HG03103 (cell line): ENCODE data around the gene MEGF11.
A peak's percentile ranks its signal among the peaks of the same experiment; 100 is the strongest.

ENCODE experiments used
- ATAC-seq: cut with Tn5 transposase; IDR thresholded peaks from one replicate; pipeline ENCODE4 v1.9.1; 2021; ENCODE audit warnings: low read depth; ENCODE audit not compliant: unreplicated experiment

MEGF11 gene

DNA sequence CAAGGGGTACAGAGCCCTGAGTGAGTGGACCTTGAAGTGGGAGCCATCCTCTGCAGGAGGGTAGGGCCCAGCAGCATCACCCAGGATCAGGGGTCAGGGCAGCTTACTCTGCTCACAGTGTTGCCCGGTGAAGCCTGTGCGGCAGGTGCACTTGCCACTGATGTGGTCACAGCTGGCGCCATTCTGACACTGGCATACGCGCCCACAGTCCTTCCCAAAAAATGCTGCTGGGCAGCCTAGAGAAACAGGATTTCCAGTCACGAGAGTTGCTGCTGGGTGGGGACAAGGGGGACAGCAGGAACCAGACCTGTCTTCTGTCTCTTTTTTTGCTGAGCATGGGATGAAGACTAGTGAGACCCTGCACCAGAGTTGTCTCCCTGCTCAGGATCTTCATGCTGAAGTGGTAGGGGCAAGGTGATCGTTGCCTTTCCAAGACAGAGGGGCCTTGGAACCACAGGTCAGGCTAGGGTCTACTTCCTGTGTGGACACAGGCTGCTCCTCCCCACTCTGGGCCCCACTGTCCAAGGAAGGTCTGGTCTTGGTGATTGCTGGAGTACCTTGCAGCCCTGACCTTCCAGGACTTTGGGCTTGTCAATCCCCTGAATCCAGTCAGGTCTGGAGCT, 337.4 kb downstream of the MEGF11 start:
- ATAC-seq: no peak

DNA sequence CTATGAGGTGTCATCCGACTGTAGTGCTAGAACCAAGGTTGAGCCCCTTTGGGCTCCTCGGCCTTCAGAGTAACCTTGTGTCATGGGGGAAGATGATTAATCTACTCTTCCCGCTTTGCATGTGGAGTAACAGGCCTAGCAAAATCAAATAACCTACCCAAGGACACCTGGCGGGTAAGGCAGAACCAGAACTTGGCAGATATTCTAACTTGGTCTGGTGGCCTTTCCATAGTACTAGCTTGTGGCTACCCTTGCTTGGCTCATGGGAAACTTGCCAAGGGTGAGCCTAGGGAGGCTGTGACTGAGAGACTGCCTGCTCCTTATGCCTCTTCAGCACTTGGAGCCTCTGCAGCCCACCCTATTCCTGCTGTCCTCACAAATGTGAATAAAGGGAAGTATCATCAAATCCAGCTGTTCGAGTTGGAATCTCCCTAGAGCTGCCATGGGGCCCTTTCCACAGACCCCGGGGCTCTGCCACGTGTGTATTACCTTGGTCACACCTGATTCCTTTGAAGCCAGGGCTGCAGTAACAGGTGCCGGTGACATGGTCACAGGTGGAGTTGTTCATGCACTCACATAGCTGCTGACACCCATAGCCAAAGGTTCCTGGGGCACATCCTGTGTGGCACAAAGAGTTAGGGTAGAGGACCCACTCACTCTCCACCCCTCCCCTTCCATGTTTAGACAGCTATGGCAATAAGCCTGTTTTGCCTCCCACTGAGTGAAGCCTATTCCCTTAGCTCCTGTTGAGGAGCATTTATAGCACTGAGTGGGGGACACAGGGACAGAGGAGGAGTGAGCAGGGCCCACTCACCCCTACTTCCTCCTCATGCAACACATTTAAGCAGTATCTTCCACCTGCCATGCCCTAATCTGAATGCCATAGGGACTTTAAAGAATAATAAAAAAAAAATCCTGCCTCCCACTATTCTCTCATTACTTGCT, 338.3 kb downstream of the MEGF11 start:
- no peak for ATAC-seq

DNA sequence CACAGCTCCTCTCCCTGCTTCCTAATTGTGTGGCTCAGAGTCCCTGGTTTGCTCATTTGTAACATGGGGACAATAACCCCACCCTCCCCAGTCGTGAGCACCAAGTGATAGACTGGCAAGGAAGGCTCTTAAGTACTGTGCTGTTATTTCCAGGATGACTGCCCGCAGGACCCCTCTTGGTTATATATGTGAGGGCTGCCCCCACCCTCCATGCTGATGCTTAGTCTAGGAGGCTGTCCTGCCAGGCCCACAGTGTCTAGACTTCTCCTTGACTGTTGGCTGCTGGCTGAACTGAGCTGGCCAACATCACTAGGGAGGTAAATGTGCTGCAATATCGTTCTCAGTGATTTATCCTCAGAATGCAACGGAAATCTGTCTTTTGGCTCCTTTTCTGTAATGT, 339.2 kb downstream of the MEGF11 start:
- no peak for ATAC-seq

DNA sequence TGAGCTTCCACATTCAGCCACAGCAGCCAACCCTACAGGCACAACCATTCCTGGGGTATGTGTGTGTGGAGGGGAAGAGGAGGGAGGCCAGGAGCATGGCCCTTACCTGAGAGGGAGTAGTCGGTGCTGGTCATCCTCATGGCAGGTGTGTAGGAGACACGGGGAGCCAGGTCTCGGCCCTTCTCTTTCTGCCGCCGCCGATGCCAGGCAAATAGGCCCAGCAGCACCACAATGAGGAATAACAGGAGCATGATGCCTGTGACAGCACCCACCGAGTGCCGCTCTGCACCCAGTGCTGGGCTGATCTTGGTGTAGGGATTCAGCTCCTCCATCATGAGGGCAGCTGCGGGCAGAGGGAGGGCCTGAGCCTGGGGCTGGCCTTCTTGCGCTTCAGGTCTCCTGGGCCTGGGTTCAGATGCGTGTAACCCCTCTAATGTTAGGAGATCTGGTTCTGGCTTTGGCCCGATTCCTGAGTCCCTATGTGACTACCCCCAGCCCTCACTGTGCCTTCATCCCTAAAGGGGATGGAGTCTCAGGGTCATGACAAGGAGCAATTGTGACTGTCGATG, 339.8 kb downstream of the MEGF11 start:
- no peak for ATAC-seq

DNA sequence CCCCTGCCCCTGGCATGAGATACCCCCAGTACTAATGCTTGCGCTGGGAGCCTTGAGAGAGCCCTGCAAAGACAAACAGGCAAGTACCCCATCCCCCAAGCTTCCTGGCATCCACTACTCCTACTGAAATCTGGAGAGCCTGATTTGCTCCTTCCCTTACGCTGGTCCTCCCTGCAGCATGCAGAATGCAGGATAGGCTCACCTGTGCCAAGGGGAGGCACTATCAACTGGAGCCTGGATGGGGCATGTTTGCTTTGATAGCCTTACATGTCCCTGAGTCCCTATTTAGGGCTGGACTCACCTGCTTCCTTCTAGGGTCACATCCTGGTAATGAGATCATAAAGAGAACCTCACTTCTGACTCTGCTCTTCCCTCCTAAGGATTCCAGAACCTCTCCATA, 341.3 kb downstream of the MEGF11 start:
- no peak for ATAC-seq

DNA sequence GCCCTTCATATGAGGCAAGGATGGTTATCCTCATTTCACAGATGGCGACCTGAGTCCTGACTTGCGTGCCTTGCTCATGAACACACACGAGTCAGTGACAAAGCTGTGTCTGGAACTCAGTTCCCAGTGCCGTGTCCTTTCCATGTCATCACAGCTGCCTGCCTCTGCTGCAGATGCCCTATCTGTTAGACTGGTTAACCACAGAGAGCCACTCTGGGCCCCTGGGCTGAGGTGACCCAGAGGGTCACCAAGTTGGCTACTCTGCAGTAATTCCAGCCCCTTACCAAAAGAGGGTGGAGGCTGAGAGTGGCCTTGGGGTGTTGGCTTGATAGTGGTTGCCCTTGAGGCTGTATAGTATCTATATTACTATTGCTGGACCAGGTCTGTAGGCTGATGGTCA, 343.2 kb downstream of the MEGF11 start:
- no peak for ATAC-seq

DNA sequence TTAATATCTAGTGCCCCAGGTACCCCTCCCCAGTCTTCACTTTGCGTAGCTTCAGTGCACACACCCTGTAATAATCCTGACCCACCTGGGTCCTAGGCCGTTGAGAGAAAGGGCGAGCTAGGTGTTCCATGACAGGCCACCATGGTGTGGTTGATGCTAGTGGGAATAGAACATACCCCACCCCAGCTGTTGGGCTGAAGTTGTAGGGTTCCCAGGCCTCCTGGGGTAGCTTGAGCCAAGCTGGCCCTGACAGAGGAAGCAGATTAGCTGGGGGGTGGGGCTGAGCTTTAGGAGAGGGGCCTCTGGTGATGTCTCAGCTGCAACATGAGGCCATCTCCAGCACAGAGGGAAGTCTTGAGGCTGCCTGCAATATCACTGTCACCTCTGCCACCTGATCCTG, 343.7 kb downstream of the MEGF11 start:
- no peak for ATAC-seq

DNA sequence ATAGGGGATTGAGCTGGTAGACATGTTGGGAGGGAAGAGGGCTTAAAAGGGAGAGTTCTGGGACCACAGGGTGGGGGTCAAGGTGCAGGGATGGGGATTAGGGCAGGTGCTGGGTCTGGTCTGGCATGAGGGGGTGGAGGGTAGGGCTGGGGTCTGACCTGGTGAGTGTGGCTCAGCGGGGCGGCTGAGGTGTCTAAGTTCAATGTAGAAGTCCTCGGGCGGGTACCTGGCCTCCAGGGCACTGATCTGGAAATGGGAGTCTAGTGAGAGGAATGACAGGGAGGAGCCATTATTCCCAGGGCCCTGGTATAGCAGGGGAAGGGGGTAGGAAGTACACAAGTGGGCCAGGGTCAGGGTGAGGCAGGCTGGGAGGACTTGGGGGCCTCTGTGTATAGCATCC, 344.7 kb downstream of the MEGF11 start:
- ATAC-seq: no peak

DNA sequence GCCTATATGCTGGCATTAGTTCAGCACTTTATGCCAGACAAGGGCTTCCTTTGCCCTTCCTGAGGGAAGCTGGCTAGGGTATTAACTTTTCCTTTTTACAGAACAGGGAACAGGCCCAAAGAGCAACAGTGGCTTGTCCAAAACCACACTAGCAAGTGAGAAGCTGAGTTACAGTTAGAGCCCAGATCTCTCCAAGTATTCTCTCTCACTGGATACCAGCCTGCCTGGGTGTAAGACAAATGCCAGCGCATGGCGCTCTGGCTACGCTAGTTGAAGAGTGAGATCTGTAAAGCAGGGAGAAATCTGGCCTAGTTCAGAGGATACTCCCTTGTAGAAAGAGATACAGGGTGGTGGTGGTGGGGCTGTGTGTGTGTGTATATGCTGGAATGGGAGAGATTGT, 345.9 kb downstream of the MEGF11 start:
- ATAC-seq: no peak

DNA sequence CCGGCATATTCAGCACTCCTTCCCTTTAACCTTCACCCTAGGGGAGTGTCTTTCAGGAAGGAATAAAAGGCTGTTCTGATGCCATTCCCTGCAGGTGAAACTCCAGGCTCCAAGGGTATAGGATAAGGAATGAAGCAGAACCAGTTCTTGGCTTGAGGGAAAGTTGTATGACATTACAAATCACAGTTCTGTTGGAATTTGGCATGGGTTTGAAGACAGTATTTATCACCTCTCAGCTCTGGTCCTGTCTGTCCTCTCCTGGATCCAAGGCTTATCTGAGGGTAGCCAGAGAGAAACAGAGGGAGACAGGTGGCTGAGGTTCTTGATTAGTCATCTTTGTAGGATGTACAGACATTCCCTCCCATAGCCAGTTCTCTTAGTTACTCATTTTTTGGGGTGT, 347.2 kb downstream of the MEGF11 start:
- no peak for ATAC-seq

DNA sequence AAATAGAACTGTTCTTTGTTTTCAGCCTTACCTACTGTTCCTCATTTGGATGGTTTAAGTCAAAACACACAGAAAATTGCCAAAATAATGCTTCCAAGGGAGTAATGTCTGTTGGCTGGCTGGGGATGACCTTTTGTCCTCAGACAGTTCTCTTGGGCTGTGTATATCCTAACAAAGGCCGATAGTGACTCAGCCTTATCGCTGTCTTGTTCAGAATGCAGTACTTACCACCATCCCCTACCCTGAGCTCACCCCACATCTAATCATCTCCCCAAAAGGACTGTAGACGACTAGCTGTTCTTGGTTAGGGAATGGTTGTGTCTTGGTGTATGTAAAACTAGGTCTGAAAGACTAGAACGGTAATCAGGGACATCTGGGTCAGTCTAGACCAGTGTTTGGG, 349.2 kb downstream of the MEGF11 start:
- ATAC-seq: no peak

DNA sequence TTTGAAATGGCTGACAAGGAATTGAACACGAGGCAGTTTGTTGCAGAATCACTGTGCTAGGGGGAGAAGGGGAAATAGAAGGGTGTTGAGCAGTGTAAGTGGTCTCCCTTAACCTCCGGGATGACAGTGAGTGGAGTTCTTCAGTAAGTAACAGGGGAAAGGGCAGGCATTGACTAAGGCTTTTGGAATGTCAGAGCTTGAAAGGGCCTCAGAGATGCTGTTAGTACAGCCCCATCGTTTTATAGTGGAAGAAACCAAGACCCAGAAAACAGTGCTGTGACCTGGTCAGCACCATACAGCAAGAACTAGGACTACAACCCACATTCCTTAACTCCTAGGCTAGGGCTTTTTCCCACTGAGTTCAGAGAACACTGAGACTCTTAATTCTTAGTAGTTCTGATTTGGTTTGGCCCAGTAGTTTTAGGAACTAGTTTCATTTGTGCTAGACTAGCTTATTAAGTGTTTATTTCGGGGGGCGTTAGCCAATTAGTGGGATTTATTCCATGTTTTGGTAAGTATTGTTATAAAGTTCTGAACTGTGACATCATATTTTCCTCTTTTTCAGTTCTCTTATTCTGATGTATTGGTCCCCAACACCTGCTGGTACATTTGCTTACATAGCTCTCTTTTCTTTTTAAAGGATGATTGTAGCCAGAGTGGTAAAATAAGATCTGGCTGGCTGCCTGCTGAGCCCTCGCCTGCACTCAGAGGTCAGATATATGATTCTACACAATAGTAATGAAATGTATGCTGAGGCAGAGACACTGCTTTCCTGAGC, 350.1 kb downstream of the MEGF11 start:
- ATAC-seq: no peak

DNA sequence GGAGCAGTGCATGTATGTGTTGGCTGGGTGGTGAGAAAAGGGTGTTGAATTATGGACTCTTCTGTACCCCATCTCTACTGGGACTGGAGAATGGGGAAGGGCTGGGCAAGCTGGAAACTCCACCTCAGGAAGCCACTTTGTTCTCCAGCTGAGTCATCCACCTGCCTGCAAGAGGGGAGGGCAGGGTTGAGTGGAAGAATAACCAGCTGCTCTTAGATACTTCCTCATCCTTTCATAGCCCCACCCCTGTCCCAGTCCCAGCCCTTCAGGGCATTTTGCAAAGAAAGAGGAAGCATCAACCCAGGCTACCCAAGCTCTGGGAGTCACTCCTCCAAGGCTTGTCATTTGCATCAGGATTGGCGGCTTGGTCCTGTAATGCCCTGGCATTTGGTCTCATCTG, 351.2 kb downstream of the MEGF11 start:
- ATAC-seq: peak; percentile 77

DNA sequence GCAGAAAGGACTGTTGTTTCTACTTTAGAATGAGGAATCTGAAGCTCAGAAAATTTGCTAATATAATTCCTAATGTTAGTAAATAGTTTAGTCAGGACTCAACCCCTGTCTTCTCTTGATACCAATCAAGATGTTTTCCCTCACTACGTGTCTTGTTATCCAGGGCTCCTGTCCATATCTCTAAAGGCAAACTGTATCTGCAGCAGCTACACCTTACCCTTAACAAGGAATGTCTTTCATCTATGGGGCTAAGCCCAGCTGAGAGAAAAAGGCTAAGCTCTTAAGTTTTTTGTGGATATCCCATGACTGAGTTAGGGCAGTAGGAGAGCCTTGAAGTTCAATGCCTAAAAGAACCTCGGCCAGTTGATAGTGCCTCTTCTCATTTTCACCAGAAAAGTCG, 351.7 kb downstream of the MEGF11 start:
- ATAC-seq: no peak

DNA sequence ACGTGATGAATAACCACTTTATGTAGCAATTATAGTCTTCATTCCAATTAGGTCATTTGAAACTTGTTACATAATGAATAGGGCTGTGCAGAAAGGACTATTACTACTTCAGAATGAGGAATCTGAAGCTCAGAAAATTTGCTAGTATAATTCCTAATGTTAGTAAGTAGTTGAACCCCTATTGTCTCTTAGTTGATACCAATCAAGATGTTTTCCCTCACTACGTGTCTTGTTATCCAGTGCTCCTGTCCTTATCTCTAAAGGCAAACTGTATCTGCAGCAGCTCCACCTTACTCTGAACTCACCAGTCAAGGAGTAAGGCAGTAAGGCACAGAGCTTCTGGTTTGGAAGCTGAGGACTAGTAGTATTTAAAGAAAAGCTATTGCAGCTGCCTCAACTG, 352.2 kb downstream of the MEGF11 start:
- ATAC-seq: no peak

DNA sequence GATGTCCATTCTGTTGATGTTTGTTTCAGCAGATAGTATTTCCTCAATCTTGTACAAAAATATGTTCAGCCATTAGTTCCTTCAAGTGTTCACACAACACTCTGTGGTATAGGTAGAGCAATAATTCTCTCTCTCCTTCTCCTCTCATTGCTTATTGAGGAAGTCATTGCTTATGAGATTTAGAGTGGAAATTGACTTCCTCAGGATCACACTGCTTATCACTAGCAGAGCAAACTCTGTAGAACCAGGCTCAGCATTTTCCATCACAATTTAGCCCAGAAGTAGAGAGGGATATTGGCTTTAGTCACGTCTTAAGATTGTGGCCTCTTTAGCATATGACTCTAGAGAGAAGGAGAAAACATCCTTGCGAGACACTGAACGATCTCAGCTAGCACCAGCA, 353.1 kb downstream of the MEGF11 start:
- ATAC-seq: no peak

DNA sequence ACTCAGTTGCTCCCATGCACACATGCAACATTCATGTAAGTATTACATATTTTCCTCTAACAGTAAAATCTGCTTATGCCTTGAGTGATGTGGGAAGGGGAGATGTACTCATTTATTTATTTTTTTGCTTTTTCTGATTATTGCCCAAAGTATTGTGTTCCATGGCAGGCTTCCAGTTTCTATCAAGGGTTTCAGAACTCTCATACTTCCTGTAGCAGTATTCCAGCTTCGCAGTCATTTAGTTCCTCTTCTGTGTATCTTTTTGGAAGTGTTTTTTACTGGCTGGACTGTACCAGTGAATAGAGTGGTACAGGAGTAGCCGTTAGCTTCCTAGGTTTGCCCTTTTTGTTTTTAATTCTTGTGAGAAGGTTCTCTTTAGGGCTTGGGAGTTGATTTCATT, 357.3 kb downstream of the MEGF11 start:
- no peak for ATAC-seq

DNA sequence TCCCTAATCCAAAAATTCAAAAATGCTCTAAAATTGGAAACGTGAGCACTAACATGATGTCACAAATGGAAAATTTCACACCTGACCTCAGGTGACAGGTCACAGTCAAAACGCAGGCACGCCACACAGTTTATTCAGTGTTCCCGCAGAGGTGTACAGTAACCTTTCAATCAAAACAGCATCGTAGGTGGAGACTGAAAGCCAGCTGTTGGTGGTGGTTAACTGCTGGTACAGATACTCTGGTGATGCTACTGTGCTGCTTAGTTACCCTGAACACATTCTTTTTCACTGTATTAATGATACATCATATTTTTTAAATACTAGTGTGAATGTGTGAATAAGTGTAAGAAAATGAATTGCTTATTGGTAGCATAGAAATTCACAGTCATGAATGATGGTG, 360.5 kb downstream of the MEGF11 start:
- no peak for ATAC-seq

DNA sequence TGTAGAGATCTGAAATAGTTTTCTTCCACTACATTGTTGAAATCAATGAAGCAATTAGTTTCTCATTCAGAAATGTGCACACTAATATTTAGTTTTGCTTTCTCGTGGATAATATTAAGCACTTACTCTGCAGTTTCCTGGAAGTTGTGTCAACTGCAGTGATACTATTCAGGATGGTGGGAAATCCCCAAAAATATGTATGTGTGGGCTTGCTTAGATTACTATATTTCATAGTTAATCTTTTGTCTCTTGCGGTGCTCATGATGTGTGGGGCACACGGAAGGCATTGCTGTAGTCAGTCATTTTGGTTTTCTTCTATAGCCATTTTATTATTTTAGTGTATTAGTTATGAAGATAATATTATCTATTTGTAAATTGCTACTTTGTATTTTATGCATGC, 364.6 kb downstream of the MEGF11 start:
- ATAC-seq: no peak

DNA sequence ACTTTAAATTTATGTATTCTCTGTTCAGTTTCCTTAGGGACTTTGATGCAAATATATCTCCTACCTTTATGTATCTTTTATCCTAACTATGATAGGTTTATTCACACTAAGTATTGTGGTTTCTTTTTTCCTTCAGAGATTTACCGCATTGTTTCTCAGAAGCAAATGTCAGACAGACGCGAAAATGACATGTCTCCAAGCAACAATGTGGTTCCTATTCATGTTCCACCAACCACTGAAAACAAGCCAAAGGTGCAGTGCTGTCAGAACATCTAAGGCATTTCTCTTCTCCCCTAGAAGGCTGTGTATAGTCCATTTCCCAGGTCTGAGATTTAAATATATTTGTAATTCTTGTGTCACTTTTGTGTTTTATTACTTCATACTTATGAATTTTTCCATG, 366.0 kb downstream of the MEGF11 start:
- ATAC-seq: no peak

DNA sequence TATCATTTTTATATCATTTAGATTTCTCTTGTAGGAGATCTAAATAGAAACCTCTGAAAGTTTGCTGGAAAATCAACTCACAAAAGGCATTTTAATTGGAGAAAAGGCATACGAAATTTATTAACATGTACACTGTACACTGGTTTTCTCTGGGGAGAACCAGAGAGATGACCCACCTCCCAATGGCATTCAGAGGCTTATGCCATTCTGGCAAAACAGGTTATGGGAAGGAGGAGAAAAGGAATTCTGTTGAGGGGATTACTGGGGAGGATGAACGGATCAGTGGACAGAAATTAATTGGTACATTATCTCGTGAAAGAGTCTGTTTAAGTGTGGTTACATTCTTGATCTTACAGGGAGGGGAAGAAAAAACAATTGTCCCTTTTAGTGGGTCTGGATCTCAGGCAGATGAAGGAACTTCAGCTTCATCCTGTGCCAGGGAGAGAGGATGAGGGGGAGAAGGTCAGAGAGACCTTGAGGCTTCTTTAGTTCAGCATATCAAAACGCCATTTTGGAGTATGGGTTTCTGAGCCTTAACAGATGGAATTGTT, 367.8 kb downstream of the MEGF11 start:
- ATAC-seq: no peak
